Activated CD4-positive, alpha-beta T cell treated with anti-CD3 and anti-CD28 coated beads, Interleukin-2, amount 50 U/mL, for 1 hour (primary cell): ENCODE measurements around the gene ATXN7L2.

Experiments
- DNase-seq: peaks from one replicate; pipeline ENCODE4 v3.0.0-alpha.2; 2020

Gene ATXN7L2

GRCh38 chr1:109527846-109528695, 44.4 kb downstream of the ATXN7L2 start:
- DNase-seq = no peak

- no peak for DNase-seq
Measured at GRCh38 chr1:109528712-109529111, 45.0 kb downstream of the ATXN7L2 start.

DNA sequence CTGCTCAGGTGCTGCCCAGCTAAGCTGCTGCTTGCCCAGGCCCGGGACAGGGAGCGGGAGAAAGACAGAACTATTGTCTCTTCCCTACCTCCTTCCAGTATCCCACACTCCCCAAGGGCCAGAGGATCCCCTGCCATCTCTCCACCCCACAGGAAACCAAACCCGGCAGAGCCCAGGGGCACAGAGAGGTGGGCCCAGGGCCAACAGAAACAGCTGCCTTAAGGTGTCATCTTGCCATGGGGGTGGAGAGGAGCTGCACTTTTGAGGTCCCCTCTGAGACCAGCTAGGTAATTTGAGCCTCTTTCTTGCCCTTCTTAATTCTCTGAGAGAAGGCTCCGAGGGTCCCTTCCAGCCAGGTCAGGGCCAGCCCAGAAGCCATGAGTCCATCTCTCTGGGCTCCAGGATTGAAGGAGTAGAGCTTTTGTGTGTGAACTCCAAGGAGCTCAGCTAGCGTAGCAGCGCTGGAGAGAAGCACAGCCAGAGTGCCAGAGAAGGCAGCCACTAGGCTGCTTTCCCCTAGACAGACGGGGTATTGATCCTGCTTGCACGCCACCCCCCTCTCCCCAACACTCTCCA, 46.3 kb downstream of the ATXN7L2 start:
- DNase-seq = no peak

- no peak for DNase-seq
Measured at GRCh38 chr1:109530457-109531087, 46.9 kb downstream of the ATXN7L2 start.

DNA sequence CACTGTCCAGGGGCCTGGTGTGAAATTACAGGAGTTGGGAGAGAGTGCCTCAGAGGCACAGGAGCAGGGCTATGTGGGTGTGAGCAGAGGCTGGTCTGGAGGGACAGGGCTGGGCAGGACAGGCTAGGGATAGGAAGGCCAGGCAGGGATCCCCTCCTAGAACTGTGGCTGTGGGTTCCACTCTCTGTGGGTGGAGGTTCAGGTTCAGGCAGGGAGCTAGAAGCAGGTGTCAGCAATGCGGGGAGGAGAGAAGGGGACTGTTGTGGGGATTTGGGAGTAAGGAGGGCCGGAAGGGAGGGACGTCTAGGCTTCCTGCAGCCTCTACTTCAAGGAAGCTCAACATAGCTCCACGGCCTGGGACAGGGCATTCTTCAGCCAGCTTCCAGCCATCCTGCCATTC, 47.7 kb downstream of the ATXN7L2 start:
- no peak for DNase-seq

GRCh38 chr1:109531826-109532364, 48.2 kb downstream of the ATXN7L2 start:
- no peak for DNase-seq

GRCh38 chr1:109532365-109533136, 48.8 kb downstream of the ATXN7L2 start:
- peak; percentile 92 for DNase-seq

GRCh38 chr1:109534307-109534858, 50.7 kb downstream of the ATXN7L2 start:
- DNase-seq = no peak

DNA sequence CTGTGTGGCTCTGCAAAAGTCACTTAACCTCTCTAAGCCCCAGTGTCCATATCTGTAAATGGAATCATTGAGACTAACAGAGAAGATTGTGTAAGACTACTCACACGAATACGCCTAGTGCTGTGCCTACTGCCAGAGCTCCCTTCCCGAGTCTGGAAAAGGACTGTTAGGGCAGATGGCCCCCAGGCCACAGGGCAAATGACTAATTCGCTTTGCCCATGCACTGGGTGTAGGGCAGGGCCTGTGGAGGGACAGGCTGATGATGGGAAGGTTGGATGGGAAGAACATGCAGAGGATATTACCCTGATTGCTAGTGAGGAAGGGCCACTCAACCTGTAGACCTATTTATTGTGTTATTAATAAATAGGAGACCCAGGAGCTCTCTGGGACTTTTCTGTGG, 51.8 kb downstream of the ATXN7L2 start:
- DNase-seq = no peak

- DNase-seq = no peak
Measured at GRCh38 chr1:109535971-109536491, 52.3 kb downstream of the ATXN7L2 start.

GRCh38 chr1:109537450-109538178, 53.9 kb downstream of the ATXN7L2 start:
- DNase-seq = no peak

- no peak for DNase-seq
Measured at GRCh38 chr1:109538827-109539555, 55.3 kb downstream of the ATXN7L2 start.

DNA sequence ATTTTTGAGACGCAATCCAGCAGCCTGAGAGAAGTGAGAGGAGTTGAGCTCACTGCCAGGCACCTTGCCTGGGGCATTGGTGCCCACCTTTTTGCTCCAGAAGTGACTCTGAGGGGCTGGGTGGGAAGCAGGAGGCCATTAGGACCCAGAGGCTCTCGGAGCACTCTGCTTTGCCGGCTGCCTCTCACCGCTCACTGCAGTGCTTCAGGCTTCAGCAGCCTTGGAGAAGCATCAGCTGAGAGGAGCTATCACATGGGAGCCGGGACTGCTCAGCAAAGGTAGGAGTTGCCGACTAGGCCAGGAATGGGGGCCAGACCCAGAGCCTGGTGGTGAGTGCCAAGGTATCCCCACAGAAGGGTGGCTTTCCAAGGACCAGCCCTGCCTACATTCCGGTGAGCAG, 56.0 kb downstream of the ATXN7L2 start, which contains the start of gene GPR61:
Gene GPR61 (plus strand): TSS at position 197 of the 400 bp plus-strand sequence. CDS start 3,151 bp downstream, outside the sequence.
- no peak for DNase-seq

DNA sequence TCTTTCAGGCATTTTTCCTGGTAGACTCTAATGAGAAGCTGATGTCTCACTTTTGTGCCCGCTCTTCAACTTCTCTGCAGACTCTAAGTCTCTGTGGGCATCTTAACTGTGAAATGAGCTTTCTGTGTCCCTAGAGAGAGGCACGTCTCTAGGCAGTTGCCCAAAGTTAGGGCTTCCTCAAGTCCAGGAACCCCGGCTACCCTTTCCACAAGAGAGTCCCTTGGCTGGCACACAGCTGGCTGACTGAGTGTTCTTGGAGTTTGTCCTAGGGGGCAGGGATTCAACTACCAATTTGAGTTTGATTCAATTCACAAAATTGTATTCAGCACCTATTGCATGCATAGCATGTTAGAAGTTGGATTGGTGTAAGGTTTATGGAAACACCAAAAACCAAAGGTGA, 57.4 kb downstream of the ATXN7L2 start:
- DNase-seq = no peak
